GM23338 (cell line): ENCODE results near the gene NPR2. TPM values are rescaled to one million over a fixed set of nuclear protein-coding genes. Genes with fewer than 3 reads are reported as not detected.

Experiments
- ATAC-seq: fragments of 200-7000 bp; cut with Tn5 transposase; 3 replicates; pipeline ENCODE4 v1.9.1; 2020
- DNase-seq: peaks from one replicate; pipeline ENCODE4 v3.0.0-alpha.2; 2015; ENCODE audit warnings: low spot score
- H2AFZ ChIP-seq: fragments of 200-600 bp; sonication (generic); 2 replicates; pipeline ENCODE4 v1.8.0; 2016; ENCODE audit warnings: antibody characterized with exemption, mild to moderate bottlenecking, moderate library complexity
- H3F3A ChIP-seq: fragments of 200-600 bp; sonication (generic); replicated peaks from 2 replicates; pipeline ENCODE4 v1.8.0; 2017; ENCODE audit warnings: antibody characterized with exemption, mixed run types, low read depth
- H3K27ac ChIP-seq: fragments of 200-600 bp; sonication (generic); 2 replicates; pipeline ENCODE4 v1.6.1; 2016; ENCODE audit warnings: low read depth
- H3K27me3 ChIP-seq: fragments of 200-600 bp; sonication (generic); 2 replicates; pipeline ENCODE4 v1.8.0; 2016; ENCODE audit warnings: mild to moderate bottlenecking, mixed run types, moderate library complexity; ENCODE audit not compliant: insufficient read depth
- H3K36me3 ChIP-seq: fragments of 200-600 bp; sonication (generic); 2 replicates; pipeline ENCODE4 v1.8.0; 2016; ENCODE audit warnings: mild to moderate bottlenecking; ENCODE audit not compliant: insufficient read depth
- H3K4me1 ChIP-seq: fragments of 200-600 bp; sonication (generic); 2 replicates; pipeline ENCODE4 v1.8.0; 2016; ENCODE audit warnings: mild to moderate bottlenecking, moderate library complexity; ENCODE audit not compliant: insufficient read depth
- H3K4me2 ChIP-seq: fragments of 200-600 bp; sonication (generic); 2 replicates; pipeline ENCODE4 v1.7.1; 2017; ENCODE audit warnings: mixed run types
- H3K4me3 ChIP-seq: fragments of 200-600 bp; sonication (generic); 2 replicates; pipeline ENCODE4 v1.6.1; 2016; ENCODE audit warnings: mixed run types
- H3K79me2 ChIP-seq: fragments of 200-600 bp; sonication (generic); replicated peaks from 2 replicates; pipeline ENCODE4 v1.8.0; 2017; ENCODE audit warnings: mild to moderate bottlenecking; ENCODE audit not compliant: insufficient read depth
- H3K9me2 ChIP-seq: fragments of 200-600 bp; sonication (generic); 2 replicates; pipeline ENCODE4 v1.8.0; 2017; ENCODE audit not compliant: insufficient read depth
- H4K20me1 ChIP-seq: fragments of 200-600 bp; sonication (generic); replicated peaks from 2 replicates; pipeline ENCODE4 v1.8.0; 2017; ENCODE audit warnings: mild to moderate bottlenecking; ENCODE audit not compliant: insufficient read depth
- H3K27ac Mint-ChIP-seq: 2 replicates; pipeline ENCODE4 v1.8.0; 2020; ENCODE audit warnings: inconsistent platforms, mild to moderate bottlenecking, moderate library complexity, mixed read lengths
- H3K27me3 Mint-ChIP-seq: 3 replicates; pipeline ENCODE4 v1.8.0; 2022; ENCODE audit warnings: low read depth, mild to moderate bottlenecking, moderate library complexity, mixed read lengths, inconsistent platforms; ENCODE audit not compliant: insufficient read depth, poor library complexity
- H3K36me3 Mint-ChIP-seq: 3 replicates; pipeline ENCODE4 v1.8.0; 2021; ENCODE audit warnings: low read depth, mild to moderate bottlenecking, inconsistent platforms, moderate library complexity, mixed read lengths
- H3K4me1 Mint-ChIP-seq: 3 replicates; pipeline ENCODE4 v1.8.0; 2020; ENCODE audit warnings: mild to moderate bottlenecking, inconsistent platforms, mixed read lengths
- H3K4me3 Mint-ChIP-seq: 3 replicates; pipeline ENCODE4 v1.8.0; 2021; ENCODE audit warnings: moderate library complexity, mild to moderate bottlenecking, inconsistent platforms, mixed read lengths
- H3K9me3 Mint-ChIP-seq: 3 replicates; pipeline ENCODE4 v1.8.0; 2020; ENCODE audit warnings: moderate library complexity, mild to moderate bottlenecking, inconsistent platforms, mixed read lengths
- CTCF ChIP-seq, 2 experiments: fragments of 200-600 bp in 1 of 2; sonication (generic) in 1 of 2; conservative IDR thresholded peaks; 2 replicates each; pipeline versions ENCODE4 v1.5.1 to v1.6.1; 2016 to 2017; ENCODE audit warnings: antibody characterized with exemption in 2 of 2, low read depth in 2 of 2, mild to moderate bottlenecking in 2 of 2, moderate library complexity in 1 of 2
- ETS1 ChIP-seq: IDR thresholded peaks from 2 replicates; pipeline ENCODE4 v1.6.1; 2016; ENCODE audit warnings: antibody characterized with exemption
- EZH2 ChIP-seq: fragments of 200-600 bp; sonication (generic); IDR thresholded peaks from one replicate; pipeline ENCODE4 v1.8.0; 2017; ENCODE audit warnings: antibody characterized with exemption, mild to moderate bottlenecking, low read depth; ENCODE audit not compliant: unreplicated experiment
- JUNB ChIP-seq: IDR thresholded peaks from one replicate; pipeline ENCODE4 v1.6.1; 2016; ENCODE audit warnings: antibody characterized with exemption; ENCODE audit not compliant: unreplicated experiment
- STAT1 ChIP-seq: IDR thresholded peaks from one replicate; pipeline ENCODE4 v1.6.1; 2016; ENCODE audit warnings: antibody characterized with exemption; ENCODE audit not compliant: unreplicated experiment
- ZNF114 ChIP-seq: fragments of 250-450 bp; sonication (Bioruptor Pico); IDR thresholded peaks from 2 replicates; pipeline ENCODE4 v1.5.0; 2020; ENCODE audit warnings: mild to moderate bottlenecking, moderate library complexity
- ZNF331 ChIP-seq: fragments of 250-450 bp; sonication (Bioruptor Pico); IDR thresholded peaks from 2 replicates; pipeline ENCODE4 v1.5.0; 2020; ENCODE audit warnings: low read depth, mild to moderate bottlenecking, moderate library complexity
- ZNF462 ChIP-seq: fragments of 250-450 bp; sonication (Bioruptor Pico); IDR thresholded peaks from 2 replicates; pipeline ENCODE4 v1.5.0; 2020; ENCODE audit warnings: mild to moderate bottlenecking, moderate library complexity
- polyA plus RNA-seq: library from polyadenylated mRNA; unstranded; fragments of >200 nt; fragmentation: Nextera tagmentation; extraction: Ambion mirVana; gene quantifications from 2 replicates; pipeline ENCODE4 v1.2.1, GENCODE V29; 2016
- total RNA-seq: library from RNA; depleted of rRNA; stranded (reverse); fragments of >200 nt; shearing (Covaris generic); gene quantifications from 2 replicates; pipeline ENCODE4 v1.2.3, GENCODE V29; 2014

The NPR2 gene
- total and polyA plus RNA-seq, 2 experiments from 2014 or later = 9.0 to 14.4 TPM

GRCh38 chr9:35836595-35836994 is 45.2 kb downstream of the NPR2 start (continued):
- no peak for TF ChIP-seq ZNF462
- no peak for TF ChIP-seq ETS1

GRCh38 chr9:35839926-35840325 is 48.5 kb downstream of the NPR2 start:
- no peaks in the 10 kb centered on the region for H3K36me3 Mint-ChIP-seq
- TF ChIP-seq STAT1 (no peak), ZNF114 (CRISPR knock-in tag) (no peak), ZNF331 (no peak), ETS1 (no peak), JUNB (no peak), EZH2 (no peak), CTCF (conservative IDR thresholded peaks at IDR 0.05; ENCODE audit: low read depth in 2 of 2) (no peak)

More at GRCh38 chr9:35839926-35840325, 48.5 kb downstream of the NPR2 start:
- Mint-ChIP-seq H3K9me3 (no peaks in the 10 kb centered on the region), H3K4me1 (peaks cover 24% of the 10 kb centered on the region), H3K4me3 (no peak overlapping the region), H3K27ac (no peak overlapping the region), H3K27me3 (peaks cover 5% of the 10 kb centered on the region)
- Histone ChIP-seq H3K27ac (no peak overlapping the region), H3K9me2 (peaks cover 9% of the 10 kb centered on the region; the same call in 1 of the 2 replicates), H4K20me1 (no peaks in the 10 kb centered on the region; the same call in 1 of the 2 replicates), H3K4me1 (peaks cover 14% of the 10 kb centered on the region), H3F3A (no peaks in the 10 kb centered on the region), H3K4me3 (no peak overlapping the region), H3K36me3 (no peaks in the 10 kb centered on the region), H3K27me3 (no peaks in the 10 kb centered on the region), H3K4me2 (no peak overlapping the region), H3K79me2 (no peaks in the 10 kb centered on the region), H2AFZ (no peak overlapping the region)
- no peak for DNase-seq
- no peak for ATAC-seq
